IPS DF 19.7 (cell line): ENCODE measurements around the gene CRKL.
"Not testable (repeated sequence)": the region's sequence is repeated elsewhere in the genome, so short reads cannot be mapped to it uniquely, and the experiment has no call there.

ENCODE experiments used
- DNase-seq: peaks from one replicate; pipeline ENCODE4 v3.0.0-alpha.2; 2013; ENCODE audit warnings: low read depth, low spot score

CRKL gene

GRCh38 chr22:20966883-20967696, 49.9 kb downstream of the CRKL start, which contains the start of gene AIFM3:
TSS of gene AIFM3 (plus strand) at chr22:20967255. CDS start at chr22:20967945, 690 bp downstream.
- DNase-seq: no peak

- DNase-seq: no peak
Measured at GRCh38 chr22:20967697-20968211, 50.5 kb downstream of the CRKL start.

- no peak for DNase-seq
Measured at GRCh38 chr22:20968281-20968977, 51.2 kb downstream of the CRKL start.

DNA sequence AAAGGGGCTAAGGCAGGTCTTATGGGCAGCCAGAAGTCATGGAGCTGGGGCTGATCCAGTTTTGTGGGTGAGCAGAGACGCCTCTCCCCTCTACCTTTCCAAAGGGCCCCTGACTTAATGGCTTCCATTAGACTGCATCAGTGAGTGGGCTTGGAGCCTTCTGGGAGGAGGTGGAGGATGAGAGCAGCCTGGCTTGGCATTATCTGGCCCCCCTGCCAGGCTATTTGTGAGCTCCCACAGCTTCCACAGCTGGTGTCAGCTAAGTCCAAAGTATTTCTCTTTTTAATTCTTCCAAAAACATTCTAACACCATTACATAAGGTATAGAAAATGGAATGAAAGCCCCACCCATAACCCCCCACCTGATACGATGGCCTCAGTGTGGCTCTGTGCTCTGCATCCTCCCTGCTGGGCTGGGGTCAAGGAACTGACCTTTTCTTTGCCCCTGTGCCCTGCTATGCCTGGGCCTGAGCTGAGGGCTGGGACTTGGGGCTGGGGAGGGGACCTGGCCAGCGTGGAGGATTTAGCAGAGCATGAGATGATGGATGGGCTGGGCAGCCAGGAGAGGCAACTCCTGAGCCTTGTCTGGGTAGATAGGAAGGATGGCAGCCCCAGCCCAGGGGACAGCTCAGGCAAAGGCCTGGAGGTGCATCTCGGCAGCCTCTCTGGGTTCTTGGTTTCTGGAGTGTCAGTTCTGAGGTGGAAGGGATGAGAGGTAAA, 53.9 kb downstream of the CRKL start:
- no peak for DNase-seq

DNA sequence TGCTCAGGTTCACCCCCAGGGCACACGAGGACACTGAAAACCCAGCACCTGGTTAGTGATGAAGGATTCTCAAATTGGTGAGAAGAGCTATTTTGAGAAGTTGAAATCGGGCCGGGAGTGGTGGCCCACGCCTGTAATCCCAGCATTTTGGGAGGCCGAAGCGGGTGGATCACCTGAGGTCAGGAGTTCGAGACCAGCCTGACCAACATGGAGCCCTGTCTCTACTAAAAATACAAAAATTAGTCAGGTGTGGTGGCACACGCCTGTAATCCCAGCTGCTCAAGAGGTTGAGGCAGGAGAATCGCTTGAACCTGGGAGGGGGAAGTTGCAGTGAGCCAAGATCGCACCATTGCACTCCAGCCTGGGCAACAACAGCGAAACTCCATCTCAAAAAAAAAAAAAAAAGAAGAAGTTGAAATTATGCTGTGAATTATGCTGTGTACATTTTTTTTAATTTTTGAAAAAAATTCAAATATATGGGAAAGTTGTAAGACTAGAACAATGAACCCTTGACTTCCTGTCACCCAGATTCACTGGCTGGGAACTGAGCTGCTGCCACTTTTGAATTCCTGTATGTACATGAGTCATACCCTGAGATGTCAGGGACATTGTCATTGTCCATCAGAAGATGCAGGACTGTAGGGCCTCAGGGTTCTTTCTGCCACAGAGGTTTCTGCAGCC, 54.9 kb downstream of the CRKL start:
- DNase-seq: not testable (repeated sequence)

DNA sequence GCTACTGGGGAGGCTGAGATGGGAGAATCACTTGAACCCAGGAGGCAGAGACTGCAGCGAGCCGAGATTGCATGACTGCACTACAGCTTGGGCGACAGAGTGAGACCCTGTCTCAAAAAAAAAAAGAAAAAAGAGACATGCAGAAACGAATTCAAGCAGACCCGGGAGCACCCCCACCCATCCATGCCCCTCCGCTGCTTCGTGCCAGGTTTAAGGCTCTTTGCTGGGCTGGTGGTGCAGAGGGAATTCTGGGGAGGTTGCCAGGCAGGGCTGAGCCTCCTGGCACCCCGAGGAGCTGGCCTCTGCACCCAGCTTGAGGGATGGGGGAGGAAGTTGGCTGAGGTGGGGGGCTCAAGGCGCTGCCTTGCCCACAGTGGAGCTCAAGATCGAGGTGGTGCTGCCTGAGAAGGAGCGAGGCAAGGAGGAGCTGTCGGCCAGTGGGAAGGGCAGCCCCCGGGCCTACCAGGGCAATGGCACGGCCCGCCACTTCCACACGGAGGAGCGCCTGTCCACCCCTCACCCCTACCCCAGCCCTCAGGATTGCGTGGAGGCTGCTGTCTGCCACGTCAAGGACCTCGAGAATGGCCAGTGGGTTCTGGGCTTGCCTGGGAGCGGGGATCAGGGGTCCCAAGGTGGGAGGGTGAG, 55.8 kb downstream of the CRKL start:
- no peak for DNase-seq

DNA sequence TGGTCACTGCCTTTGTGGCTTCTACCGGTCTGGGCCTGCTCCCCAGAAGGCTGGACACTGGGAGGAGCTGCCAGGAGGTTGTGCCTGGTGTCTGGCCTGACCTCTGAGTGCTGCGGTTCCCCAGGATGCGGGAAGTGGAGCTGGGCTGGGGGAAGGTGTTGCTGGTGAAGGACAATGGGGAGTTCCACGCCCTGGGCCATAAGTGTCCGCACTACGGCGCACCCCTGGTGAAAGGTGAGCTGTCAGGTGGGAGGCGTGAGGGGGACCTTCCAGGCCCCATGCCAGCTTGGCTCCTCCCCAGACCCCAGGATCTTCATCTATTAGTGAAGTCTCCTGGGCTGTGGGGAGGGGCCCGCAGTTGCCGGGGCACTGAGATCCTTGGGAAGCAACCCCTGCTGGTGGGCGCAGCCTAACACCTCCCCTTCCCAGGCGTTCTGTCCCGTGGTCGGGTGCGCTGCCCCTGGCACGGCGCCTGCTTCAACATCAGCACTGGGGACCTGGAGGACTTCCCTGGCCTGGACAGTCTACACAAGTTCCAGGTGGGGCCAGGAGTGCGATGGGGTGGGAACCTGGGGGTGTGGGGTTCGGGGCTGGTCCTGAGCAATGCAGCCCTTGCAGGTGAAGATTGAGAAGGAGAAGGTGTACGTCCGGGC, 56.6 kb downstream of the CRKL start:
- no peak for DNase-seq

DNA sequence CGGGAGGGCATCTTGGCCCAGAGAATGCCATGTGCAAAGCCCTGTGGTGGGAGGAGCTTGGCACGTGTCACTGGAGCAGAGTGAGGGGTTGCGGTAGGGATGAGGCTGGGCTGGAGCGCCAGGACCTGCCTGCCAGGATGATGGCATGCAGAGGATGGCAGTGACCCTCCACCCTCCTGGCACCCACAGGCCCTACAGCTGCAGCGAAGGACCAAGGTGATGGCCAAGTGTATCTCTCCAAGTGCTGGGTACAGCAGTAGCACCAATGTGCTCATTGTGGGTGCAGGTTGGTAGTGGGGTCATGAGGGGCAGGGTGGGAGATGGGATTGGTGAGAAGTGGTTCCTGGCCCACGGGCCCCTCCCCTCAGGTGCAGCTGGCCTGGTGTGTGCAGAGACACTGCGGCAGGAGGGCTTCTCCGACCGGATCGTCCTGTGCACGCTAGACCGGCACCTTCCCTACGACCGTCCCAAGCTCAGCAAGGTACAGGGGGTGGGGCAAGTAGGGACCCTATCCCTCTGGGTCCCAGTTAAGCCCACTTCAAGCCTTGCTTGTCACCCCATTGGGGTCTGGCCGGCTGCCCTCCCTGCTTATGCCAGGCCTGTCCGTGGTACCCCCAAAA, 57.2 kb downstream of the CRKL start:
- DNase-seq: no peak

- DNase-seq: no peak
Measured at GRCh38 chr22:20975541-20976290, 58.5 kb downstream of the CRKL start.

DNA sequence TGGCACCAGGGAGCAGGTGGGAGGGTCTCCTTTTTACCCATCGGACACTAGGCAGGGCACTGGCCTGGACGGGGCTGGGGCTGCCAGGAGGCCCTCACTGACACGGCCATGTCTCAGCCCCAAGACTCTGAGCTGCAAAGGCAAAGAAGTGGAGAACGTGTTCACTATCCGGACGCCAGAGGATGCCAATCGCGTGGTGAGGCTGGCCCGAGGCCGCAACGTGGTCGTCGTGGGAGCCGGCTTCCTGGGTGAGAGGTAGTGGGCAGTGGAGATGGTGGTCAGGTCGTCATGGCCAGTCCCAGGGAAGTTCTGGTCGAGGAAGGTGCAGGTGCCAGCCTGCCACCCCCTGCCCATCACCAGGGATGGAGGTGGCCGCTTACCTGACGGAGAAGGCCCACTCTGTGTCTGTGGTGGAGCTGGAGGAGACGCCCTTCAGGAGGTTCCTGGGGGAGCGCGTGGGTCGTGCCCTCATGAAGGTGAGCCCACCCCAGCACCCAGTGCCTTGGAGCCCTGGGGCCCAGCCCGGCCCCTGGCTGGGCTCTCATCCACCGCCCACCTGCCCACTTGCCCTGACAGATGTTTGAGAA, 59.2 kb downstream of the CRKL start:
- DNase-seq: no peak

GRCh38 chr22:20977019-20977418, 59.8 kb downstream of the CRKL start:
- DNase-seq: no peak

DNA sequence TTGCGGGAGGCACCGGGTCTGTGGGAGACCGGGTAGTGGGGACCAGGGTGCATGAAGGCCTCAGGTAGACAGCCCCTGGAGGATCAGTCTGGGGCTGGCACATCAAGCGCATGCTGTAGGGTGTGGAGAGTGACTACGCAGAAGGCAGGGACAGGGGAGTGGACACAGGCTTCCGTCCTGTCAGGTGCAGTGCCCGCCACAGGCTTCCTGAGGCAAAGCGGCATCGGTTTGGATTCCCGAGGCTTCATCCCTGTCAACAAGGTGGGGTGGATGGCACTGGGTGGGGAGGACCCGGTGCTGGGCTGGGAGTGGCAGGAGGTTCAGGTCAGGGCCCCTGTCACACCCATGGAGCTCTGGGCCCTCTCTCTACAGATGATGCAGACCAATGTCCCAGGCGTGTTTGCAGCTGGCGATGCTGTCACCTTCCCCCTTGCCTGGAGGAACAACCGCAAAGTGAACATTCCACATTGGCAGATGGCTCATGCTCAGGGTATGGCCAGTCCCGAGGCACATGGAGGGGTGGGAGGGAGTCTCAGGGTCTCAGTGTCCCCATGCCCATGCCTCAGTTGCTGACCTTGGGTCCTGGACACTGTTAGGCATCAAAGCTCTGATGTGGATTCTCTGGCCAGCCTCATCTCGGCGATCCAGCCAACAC, 60.4 kb downstream of the CRKL start:
- DNase-seq: no peak

- no peak for DNase-seq
Measured at GRCh38 chr22:20978419-20978818, 61.2 kb downstream of the CRKL start.

DNA sequence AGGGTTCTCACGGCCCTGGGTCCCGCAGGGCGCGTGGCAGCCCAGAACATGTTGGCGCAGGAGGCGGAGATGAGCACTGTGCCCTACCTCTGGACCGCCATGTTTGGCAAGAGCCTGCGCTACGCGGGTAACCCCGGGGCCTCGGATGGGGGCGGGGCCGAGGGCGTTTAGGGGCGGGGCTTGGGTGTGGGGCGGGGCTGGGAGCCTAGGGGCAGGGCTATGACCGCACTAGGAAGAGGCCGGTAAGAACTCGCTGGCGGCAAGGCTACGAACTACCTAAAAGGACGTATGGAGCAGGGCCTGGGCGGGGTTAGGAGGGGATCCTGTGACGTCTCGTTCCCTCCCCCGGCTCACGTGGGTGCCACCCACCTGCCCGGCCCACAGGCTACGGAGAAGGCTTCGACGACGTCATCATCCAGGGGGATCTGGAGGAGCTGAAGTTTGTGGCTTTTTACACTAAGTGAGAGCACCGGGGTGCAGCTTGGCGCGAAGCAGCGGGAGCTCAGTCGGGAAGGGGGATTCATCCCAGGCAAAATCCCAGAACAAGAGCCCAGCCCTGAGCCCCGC, 62.1 kb downstream of the CRKL start:
- DNase-seq: peak; percentile 91

DNA sequence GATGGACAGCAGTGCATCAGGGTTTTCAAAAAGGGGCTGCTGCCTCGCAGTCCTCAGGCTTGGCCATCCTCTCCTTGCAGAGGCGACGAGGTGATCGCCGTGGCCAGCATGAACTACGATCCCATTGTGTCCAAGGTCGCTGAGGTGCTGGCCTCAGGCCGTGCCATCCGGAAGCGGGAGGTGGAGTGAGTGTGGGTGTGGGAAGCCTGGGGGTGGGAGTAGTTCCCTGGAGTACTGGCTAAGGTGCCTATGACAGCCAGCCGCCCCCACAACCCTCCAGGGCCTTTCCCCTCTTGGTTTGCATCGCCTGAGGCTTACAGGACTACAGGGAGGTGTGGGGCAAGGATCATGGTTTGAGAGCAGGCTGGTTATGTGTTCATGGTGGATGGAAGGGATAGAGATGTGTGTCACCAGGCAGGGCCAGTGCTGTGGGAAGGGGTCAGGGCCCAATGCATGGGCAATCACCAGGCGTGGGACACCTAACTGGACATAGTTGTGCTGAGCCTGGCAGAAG, 62.8 kb downstream of the CRKL start:
- no peak for DNase-seq

GRCh38 chr22:20980523-20980922, 63.3 kb downstream of the CRKL start:
- DNase-seq: no peak

DNA sequence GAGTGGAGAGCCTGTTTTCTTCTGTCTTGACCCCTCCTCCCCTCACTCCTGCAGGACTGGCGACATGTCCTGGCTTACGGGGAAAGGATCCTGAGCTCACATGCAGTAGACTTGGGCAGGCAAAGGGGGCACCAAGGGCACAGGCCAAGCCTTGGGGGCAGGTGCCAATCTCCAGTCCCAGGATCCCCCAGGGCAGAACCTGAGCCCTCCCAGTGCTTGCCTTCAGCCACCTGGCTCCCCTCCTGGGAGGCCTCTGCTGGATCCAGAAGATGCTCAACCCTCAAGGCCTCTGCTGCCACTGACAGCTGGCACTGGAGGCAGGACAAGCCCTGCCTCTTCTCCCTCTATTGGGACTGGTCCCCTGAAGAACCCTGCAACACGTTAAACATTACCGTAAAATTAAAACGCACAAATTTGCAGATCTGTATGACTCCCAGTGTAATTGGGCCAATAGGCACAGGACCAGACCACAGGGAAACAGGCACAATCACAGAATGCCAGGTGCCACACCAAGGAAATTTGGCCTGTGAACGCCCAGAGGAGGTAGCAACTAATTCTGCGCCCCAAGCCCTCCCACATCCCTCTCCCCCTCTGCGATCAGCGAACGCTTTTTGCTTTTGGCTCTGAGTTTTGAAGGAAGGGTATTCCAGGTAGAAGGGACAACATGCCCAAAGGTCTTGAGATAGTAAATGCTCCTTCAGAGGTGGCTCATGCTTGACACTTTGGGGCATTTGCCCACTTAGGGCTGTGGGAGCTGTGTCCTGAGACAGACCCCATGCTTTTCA, 63.9 kb downstream of the CRKL start:
- DNase-seq: no peak
